OCI-M2 (cell line): ENCODE measurements around the gene C1S.
"Not testable (repeated sequence)": the region's sequence is repeated elsewhere in the genome, so short reads cannot be mapped to it uniquely, and the experiment has no call there.

Experiments
- DNase-seq: peaks from one replicate; lab custom pipeline; 2025; ENCODE audit not compliant: unreplicated experiment; lab: John Stamatoyannopoulos, UW

Gene C1S

DNA sequence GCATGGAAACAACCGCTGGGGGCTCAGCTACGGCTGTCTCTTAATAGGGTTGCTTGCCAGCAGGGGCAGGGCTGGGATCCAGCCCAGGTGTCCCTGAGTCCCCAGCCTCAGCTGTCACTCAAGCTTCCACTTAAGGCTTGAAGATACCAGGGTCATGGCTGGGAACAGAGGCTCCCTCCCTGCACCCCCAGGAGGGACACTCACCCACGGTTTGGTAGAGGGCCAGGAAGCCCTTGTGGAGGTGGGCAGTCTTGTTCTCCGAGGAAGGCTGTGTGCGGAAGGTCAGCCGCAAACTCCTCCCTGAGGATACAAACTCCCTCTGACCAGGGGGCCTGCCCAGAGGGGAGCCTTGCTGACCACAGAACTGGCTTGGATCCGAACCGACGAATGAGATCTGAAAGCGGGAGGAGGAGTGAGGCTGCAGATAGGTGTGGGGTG is 41.2 kb downstream of the C1S start:
- no peak for DNase-seq

GRCh38 chr12:7102582-7102981 is 42.1 kb downstream of the C1S start:
- DNase-seq, result no peak

- no peak for DNase-seq
Observed at GRCh38 chr12:7103837-7104584, 43.5 kb downstream of the C1S start.

DNA sequence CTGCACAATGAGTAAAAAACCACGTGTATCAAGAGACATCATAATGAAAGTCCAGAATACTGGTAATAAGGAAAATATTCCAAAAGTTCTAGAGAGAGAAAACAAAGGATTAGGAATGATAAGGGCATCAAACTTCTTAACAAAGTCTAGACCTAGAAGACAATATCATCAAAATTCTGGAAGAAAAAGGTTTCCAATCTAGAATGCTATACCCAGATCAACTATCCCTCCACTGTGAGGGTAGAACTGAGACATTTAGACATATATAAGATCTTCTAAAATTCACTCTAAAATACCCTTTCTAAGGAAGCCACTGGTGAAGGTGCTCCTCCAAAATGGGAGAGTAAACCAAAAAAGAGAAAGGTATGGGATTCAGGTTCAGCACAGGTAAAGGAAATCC is 45.6 kb downstream of the C1S start:
- no peak for DNase-seq

DNA sequence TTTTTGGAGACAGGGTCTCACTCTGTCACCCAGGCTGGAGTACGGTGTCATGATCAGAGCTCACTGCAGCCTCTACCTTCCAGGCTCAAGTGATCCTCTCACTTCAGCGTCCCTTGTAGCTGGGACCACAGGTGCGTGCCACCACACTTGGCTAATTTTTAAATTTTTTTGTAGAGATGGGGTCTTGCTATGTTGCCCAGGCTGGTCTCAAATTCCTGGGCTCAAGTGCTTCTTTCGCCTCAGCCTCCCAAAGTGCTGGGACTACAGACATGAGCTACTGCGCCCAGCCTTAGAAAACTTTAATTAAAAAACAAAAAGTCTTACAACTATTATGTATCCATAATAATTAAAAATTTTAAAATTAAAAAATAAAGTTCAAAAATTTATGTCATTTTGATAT is 46.7 kb downstream of the C1S start:
- not testable (repeated sequence) for DNase-seq

DNA sequence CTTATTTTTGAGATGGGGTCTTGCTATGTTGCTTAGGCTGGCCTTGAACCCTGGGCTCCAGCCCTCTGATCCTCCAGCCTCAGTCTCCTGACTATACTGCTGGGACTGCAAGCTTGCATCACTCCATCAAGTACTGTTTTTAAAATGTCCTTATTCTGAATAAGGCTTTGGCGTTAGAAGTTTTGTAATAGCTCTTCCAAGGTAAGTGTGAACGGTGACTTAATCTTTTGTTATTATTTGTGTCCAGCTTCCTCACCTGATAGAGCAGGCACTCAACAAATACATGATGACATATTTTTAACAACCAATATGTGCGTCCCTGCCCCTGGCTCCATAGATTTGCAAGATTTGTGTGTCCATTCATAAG is 47.1 kb downstream of the C1S start:
- no peak for DNase-seq

- DNase-seq, result no peak
Observed at GRCh38 chr12:7108003-7108795, 47.7 kb downstream of the C1S start.

- no peak for DNase-seq
Observed at GRCh38 chr12:7108796-7109571, 48.5 kb downstream of the C1S start, which contains the start of gene C1RL. C1RL (minus strand) TSS chr12:7109214; CDS start chr12:7109180, 34 bp downstream.

DNA sequence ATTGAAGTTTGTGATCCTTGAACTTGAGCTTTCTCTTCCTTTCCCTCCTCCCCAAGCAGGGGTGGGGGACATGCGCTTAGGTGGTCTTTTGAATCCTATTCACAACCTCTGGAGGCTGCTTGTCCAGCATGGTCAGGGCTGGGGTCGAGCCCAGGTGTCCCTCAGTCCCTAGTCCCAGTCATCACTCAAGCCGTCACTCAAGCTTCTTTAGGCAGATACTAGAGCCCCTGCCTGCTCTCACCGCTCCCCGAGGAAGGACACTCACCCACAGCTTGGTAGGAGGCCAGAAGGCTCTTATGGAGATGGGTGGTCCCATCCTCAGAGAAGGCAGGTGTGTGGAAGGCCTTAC is 49.0 kb downstream of the C1S start:
- no peak for DNase-seq

DNA sequence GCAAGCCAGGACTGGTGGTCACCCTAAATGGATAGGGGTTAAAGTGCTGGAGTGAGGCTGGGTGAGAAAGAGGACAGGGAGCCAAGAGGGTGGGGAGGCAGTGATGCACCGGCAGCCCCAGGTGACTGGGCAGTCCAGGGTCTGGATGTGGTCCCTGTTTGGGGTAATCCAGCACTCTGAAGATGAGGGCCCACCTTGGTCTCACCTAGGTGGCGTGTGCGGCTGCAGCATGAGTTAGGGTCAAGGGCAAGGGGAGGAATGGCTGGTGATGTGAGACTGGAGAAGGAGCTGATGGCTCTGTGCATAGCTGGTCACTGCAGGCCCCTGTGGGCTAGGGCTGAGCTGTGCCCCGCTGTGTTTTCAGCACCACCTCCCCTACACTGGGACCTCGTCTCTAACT is 50.1 kb downstream of the C1S start:
- no peak for DNase-seq

GRCh38 chr12:7112041-7112440 is 51.5 kb downstream of the C1S start:
- DNase-seq, result no peak

DNA sequence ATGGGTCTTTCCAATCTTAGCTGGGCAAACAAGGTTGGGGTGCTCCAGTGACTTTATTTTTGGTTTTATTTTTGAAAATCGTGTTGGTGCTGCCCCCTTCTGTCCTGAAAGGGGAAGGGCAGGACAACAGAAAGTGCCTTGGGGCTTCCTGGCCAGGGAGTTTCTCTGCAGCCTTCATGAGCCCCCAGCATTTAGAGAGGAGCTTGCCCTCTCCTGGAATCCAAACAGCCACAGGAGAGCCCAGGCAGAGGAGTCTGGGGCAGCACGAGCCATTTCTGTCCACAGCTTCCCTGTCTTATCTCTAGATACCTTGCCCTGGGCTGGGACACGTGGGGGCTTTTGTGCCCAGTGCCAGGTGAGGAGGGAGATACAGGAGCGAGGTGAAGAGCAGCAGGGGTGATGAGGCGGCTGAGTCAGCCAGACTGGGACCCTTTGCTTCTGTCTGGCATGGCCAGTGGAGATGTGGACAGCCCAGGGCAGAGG is 52.9 kb downstream of the C1S start:
- DNase-seq, result no peak

- no peak for DNase-seq
Observed at GRCh38 chr12:7114008-7114407, 53.5 kb downstream of the C1S start.

GRCh38 chr12:7114851-7115250 is 54.3 kb downstream of the C1S start:
- DNase-seq, result no peak

GRCh38 chr12:7116196-7116595 is 55.7 kb downstream of the C1S start:
- no peak for DNase-seq

DNA sequence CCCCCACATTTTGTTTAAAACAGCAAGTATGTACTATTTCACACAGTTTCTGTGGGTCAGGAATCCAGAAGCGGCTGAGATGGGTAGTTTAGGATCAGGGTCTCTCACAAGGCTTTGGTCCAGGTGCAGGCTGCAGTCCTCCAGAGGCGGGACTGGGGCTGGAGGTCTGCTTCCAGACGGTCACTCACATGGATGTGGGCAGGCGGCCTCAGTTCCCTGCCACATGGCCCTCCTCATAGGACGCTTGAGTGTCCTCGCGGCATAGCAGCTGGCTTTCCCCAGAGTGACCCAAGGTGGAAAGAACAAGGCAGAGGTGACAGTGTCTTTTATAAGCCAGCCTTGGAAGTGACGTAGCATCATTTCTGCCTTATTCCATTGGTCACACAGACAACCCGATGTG is 56.4 kb downstream of the C1S start:
- no peak for DNase-seq

GRCh38 chr12:7117670-7118069 is 57.2 kb downstream of the C1S start:
- no peak for DNase-seq

- no peak for DNase-seq
Observed at GRCh38 chr12:7118881-7119280, 58.4 kb downstream of the C1S start.

- DNase-seq, result no peak
Observed at GRCh38 chr12:7120166-7120565, 59.6 kb downstream of the C1S start.
